GM18520 (cell line): ENCODE data around the gene C16orf95.
"Not testable (repeated sequence)": the region's sequence is repeated elsewhere in the genome, so short reads cannot be mapped to it uniquely, and the experiment has no call there.

Source experiments
- ATAC-seq: cut with Tn5 transposase; IDR thresholded peaks from one replicate; pipeline ENCODE4 v1.9.1; 2021; ENCODE audit not compliant: unreplicated experiment

Gene C16orf95

GRCh38 chr16:87259431-87259830 lies 57.8 kb downstream of the C16orf95 start:
- ATAC-seq = no peak

GRCh38 chr16:87258653-87259052 lies 58.5 kb downstream of the C16orf95 start:
- not testable (repeated sequence) for ATAC-seq

- ATAC-seq = no peak
Measured at GRCh38 chr16:87255866-87256265, 61.3 kb downstream of the C16orf95 start.

GRCh38 chr16:87254734-87255133 lies 62.5 kb downstream of the C16orf95 start:
- no peak for ATAC-seq

GRCh38 chr16:87254296-87254695 lies 62.9 kb downstream of the C16orf95 start:
- ATAC-seq = no peak

GRCh38 chr16:87253536-87253935 lies 63.7 kb downstream of the C16orf95 start:
- ATAC-seq = no peak
